GM19438 (cell line): Measurements from ENCODE around the gene ERCC6L.
A peak's percentile ranks its signal among the peaks of the same experiment; 100 is the strongest.

Experiments
- ATAC-seq: cut with Tn5 transposase; IDR thresholded peaks from one replicate; pipeline ENCODE4 v1.9.1; 2021; ENCODE audit warnings: low read depth; ENCODE audit not compliant: unreplicated experiment

The ERCC6L gene, protein sequence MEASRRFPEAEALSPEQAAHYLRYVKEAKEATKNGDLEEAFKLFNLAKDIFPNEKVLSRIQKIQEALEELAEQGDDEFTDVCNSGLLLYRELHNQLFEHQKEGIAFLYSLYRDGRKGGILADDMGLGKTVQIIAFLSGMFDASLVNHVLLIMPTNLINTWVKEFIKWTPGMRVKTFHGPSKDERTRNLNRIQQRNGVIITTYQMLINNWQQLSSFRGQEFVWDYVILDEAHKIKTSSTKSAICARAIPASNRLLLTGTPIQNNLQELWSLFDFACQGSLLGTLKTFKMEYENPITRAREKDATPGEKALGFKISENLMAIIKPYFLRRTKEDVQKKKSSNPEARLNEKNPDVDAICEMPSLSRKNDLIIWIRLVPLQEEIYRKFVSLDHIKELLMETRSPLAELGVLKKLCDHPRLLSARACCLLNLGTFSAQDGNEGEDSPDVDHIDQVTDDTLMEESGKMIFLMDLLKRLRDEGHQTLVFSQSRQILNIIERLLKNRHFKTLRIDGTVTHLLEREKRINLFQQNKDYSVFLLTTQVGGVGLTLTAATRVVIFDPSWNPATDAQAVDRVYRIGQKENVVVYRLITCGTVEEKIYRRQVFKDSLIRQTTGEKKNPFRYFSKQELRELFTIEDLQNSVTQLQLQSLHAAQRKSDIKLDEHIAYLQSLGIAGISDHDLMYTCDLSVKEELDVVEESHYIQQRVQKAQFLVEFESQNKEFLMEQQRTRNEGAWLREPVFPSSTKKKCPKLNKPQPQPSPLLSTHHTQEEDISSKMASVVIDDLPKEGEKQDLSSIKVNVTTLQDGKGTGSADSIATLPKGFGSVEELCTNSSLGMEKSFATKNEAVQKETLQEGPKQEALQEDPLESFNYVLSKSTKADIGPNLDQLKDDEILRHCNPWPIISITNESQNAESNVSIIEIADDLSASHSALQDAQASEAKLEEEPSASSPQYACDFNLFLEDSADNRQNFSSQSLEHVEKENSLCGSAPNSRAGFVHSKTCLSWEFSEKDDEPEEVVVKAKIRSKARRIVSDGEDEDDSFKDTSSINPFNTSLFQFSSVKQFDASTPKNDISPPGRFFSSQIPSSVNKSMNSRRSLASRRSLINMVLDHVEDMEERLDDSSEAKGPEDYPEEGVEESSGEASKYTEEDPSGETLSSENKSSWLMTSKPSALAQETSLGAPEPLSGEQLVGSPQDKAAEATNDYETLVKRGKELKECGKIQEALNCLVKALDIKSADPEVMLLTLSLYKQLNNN

DNA sequence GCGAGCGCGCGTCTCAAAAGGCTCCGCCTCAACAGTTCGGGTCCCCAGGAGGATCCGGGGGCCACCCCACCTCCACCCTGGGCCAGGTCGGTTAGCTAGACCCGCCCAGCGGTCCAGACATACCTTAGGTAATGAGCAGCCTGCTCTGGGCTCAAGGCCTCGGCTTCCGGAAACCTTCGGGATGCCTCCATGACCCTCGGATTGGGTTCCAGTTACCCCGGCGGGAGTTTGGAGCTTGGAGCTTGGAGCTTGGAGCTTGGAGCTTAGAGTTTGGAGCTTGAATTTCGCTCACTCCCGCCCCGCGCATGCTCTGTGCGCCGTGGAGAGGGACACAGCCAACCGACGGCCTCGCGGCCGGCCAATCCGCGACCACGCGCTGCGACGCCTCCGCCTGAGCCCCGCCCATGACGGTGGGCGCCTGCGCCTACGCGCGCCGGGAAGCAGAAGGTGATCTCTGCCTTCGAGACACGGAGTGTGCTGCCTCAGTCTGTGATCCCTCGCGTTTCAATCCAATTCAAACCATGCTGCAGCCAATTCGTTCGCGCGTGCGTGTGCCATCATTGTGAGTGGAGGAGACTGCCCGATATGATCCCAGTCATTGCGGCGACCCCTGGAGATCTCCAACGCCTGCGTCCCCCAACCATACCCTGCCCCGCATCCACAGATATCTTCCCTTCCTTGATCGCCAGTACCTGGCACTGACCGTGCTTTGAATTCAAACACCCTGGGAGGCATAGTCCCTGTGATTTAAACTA lies at the start of gene ERCC6L:
TSS of gene ERCC6L (minus strand) at position 307 of the 755 bp plus-strand sequence. CDS start at position 191, 116 bp downstream.
- peak; percentile 98 for ATAC-seq

DNA sequence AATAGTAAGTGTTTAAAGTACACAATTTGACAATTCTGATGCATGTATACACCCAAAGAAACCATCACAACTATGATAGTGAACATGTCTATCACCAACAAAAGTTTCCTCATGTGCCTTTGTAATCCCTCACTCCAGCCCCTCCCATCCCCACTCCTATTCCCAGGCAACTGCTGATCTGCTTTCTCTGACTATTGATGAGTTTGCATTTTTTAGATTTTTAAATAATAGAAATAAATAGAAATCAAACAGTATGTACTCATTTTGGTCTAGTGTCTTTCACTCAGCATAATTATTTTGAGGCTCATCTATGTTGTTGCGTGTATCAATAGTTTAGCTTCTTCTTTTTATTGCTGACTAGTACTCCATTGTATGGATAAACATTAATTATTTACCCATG lies 43.5 kb upstream of the ERCC6L start:
- ATAC-seq = no peak

- ATAC-seq = no peak
Observed at GRCh38 chrX:72280321-72280845, 41.6 kb upstream of the ERCC6L start.

DNA sequence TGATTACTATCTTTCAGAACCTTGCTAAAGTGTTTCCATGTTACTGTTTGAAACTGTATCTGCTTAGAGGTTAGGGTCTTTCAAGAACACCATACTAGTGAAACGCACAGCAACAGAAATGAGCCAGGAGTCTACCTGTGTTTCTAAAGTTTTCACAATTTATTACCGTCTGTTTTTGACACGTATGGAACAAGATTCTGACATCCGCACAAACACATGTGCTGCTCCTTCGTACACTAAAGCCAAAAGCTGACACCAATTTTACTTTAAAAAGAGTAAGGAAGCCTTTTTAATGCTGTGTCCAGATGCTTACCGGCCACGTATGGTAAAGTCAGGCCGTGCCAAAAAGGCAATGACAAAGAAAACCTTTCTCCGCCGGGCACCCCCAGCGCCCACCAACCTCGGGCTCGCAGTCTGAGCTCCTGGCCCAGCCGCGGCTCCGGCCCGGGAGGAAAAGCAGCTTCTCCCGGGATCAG lies 37.7 kb upstream of the ERCC6L start:
- peak; percentile 5 for ATAC-seq

GRCh38 chrX:72274526-72274925 lies 35.7 kb upstream of the ERCC6L start:
- no peak for ATAC-seq

DNA sequence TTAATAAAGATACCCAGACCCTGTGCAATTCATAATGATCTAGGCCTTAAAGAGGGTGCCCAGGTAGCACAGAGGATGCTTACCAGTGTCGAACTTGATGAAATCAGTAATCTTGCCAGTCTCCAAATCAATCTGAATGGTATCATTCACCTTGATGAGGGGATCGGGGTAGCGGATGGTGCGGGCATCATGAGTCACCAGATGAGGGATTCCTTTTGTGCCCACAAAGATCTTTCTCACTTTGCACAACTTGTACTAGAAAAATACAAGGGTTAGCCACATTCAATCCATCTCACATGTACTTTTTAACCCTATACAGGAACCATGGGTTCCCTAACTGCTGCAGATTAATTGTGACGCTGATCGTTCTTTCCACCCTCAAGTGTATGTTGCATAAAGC lies 34.9 kb upstream of the ERCC6L start:
- no peak for ATAC-seq

- ATAC-seq = no peak
Observed at GRCh38 chrX:72272868-72273267, 34.0 kb upstream of the ERCC6L start.

- ATAC-seq = no peak
Observed at GRCh38 chrX:72271812-72272211, 33.0 kb upstream of the ERCC6L start.

- ATAC-seq = no peak
Observed at GRCh38 chrX:72271091-72271788, 32.4 kb upstream of the ERCC6L start.

DNA sequence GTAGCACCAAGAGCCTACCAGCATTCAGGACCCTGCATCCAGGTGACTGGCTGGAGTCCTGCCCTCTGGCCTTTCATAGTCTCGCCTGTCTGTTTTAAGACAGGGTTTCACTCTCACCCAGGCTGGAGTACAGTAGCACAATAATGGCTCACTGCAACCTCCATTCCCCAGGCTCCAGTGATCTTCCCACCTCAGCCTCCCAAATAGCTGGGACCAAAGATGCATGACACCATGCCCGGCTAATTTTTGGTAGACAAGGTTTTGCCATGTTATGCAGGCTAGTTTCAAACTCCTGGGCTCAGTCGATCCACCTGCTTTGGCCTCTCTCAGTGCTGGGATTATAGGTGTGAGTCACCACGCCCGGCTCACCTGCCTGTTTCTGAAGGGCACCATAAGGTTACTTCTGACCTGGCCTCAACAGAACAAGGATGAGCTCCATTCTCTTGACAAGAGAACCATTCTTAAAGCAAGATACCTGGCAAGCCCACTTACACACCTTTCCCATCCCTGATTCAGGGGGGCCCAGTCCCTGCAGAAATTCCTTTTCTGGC lies 31.6 kb upstream of the ERCC6L start:
- ATAC-seq = no peak

GRCh38 chrX:72269671-72270251 lies 30.9 kb upstream of the ERCC6L start:
- ATAC-seq = no peak

DNA sequence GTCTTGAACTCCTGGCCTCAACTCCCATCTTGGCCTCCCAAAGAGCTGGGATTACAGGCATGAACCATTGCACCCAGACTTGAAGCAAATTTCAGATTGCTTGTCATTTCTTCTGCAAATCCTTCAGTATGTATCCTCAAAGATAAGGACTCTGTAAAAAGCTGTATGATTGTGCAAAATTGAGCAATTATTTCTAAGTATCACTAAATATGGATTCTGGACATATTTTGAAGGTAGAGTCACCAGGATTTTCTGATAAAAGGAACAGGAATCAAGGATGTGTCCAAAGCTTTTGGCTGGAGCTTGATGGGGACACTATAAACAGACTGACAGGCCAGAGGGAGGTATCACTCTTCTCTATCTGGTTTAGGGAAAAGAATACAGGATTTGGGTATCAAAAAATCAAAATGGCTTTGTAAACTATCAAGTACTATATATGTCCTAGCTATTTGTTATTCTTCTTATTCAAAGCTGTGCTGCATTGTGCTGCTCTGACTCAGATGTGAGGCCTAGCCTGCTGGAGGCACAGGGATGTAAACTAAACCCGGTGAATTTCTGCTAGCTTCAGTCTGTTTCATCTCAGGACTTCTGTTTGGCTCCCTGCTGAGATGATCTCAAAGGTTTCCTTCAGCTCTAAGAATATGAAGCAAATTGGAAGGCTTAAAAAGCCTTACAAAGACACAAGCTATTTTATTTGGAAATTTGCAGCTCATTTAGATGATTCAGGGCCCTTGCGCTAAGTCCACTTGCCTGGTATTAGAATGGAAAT lies 30.0 kb upstream of the ERCC6L start:
- ATAC-seq = no peak

GRCh38 chrX:72265263-72265662 lies 26.4 kb upstream of the ERCC6L start:
- ATAC-seq = no peak

GRCh38 chrX:72262077-72262476 lies 23.2 kb upstream of the ERCC6L start:
- ATAC-seq = no peak

- ATAC-seq = no peak
Observed at GRCh38 chrX:72260448-72260847, 21.6 kb upstream of the ERCC6L start.

- ATAC-seq = no peak
Observed at GRCh38 chrX:72258174-72258573, 19.3 kb upstream of the ERCC6L start.

GRCh38 chrX:72255864-72256263 lies 17.0 kb upstream of the ERCC6L start:
- ATAC-seq = no peak

GRCh38 chrX:72255445-72255844 lies 16.6 kb upstream of the ERCC6L start:
- ATAC-seq = no peak
